LHCN-M2 (cell line): ENCODE measurements around the gene FTCD. TPM values are rescaled to one million over a fixed set of nuclear protein-coding genes. Genes with fewer than 3 reads are reported as not detected.
A peak's percentile ranks its signal among the peaks of the same experiment; 100 is the strongest.
"Not testable (repeated sequence)": the region's sequence is repeated elsewhere in the genome, so short reads cannot be mapped to it uniquely, and the experiment has no call there.

Source experiments
- DNase-seq: peaks from one replicate; pipeline ENCODE4 v3.0.0-alpha.2; 2012; ENCODE audit warnings: low read depth
- total RNA-seq: library from RNA; depleted of rRNA; stranded (reverse); fragments of >200 nt; gene quantifications from 2 replicates; pipeline ENCODE4 v1.2.3, GENCODE V29; 2014

The FTCD gene
- total RNA-seq, 1 experiment from 2014 or later = not detected

DNA sequence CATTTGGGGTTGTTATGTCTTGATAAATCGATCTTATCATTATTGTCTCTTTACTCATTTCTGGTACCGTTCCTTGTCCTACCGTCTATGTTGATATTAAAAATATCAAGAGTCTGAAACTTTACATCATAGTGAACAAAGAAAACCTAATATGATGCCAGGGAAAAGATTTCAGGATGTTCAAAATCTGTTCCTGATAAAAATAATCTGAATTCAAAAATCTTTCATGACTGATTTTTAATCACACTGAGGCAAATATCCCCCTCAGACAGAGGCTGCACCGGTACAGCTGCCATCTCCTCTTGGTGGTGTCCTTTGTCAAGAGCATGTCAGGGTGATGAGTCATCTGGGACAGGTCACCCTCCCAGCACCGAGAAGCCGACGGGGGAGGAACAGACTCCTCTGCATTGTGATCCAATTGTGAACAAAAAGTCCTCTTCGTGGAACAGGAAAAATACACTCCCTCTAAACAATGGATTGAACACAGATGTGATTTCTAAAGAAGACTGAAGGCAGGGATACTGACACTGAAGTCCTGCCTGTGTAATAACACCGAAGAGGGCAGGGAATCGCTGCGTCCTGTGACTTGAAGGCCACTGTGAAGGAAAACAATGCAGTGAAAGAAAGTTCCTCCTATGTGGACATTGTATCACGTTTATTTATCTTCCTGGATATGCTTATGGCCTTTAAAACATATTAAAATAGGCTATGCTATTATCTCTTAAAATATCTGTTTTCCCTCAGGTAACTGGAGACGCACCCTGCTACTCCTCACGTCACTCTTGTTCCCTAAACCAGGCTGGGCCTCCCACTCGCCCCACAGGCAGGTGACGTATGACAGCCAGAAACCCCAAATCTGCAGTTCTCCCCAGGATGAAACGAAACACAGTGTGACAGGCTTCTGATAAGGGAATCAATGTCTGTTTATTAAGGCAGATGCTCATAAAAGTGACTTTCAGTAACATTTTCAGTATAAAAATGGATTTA is 33.1 kb upstream of the FTCD start:
- DNase-seq = peak; percentile 76

DNA sequence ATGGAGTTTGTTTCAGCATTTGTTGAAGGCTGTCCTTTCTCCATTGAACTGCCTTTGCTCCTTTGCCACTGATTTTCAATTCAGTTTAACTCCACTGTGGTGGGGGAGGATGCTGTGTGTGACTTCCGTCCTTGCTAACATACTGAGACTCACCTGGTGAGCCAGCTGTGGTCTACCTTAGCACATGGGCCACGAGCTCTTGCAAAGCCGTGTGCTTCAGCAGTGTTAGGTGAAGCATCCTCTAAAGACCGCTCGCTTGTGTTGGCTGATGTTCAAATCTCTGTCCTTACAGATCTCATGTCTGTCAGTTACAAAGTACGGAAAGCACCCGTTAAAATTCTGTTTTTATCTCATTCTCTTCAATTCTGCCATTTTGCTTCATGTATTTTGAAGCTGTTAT is 32.4 kb upstream of the FTCD start:
- DNase-seq = no peak

DNA sequence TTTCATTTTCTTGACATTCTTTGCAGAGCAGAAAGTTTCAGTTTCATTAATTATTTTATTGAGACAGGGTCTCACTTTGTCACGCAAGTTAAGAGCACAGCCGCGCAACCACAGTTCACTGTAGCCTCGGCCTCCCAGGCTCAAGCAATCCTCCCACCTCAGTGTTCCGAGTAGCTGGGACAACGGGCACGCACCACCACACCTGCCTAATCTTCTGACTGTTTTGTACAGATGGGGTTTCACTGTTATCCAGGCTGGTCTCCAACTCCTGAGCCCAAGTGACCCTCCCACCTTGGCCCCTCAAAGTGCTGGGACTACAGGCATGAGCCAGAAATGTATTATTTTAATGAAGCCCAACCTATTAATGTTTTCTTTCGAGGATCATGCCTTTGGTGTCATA is 31.9 kb upstream of the FTCD start:
- DNase-seq = no peak

DNA sequence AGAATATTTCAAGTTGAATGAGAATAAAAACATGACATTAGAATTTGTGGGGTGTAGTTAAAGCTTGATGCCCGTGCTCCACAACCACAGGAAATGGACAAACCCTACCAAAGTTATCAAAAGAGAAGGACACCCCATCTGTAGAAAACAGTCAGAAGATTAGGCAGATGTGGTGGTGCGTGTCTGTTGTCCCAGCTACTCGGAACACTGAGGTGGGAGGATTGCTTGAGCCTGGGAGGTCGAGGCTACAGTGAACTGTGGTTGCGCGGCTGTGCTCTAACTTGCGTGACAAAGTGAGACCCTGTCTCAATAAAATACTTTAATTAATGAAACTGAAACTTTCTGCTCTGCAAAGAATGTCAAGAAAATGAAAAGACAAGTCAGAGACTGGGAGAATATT is 30.3 kb upstream of the FTCD start:
- DNase-seq = no peak

DNA sequence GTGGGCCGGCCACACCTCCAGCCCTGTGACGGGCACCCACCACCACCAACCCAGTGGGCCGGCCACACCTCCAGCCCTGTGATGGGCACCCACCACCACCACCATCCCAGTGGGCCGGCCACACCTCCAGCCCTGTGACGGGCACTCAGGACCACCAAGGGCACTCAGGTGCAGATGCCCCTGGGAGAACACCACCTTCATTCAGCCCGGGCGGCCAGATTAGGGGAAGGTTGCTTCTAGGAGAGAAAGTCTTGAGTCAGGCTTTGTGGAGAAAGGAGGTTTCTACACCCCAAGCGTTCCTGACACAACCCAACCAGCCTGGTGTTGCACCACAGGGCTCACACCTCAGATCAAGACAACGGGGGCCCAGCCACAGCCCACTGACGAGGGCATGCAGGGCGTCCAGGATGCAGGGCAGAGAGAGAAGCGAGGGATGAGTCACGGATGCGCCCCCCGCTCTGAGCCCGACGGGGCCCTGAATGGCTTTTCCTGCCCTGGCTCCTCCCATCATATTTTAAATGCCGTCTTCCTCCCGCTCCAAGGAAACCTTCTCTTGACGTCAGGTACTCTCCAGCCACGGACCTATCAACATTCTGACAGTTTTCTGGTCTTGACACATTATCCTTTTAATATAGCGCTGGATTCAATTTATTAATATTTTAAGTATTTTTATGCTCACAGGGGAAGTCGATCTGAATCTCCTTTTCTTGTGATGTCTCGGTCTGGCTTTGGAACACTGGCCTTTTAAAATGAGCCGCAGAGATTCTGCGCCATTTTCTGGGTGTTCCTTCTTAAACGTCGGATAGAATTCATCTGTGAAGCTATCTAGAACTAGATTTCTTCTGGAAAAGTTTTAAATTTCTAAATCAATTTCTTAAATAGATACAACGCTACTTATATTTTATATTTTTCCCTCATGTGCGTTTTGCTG is 29.5 kb upstream of the FTCD start:
- DNase-seq = peak; percentile 72

DNA sequence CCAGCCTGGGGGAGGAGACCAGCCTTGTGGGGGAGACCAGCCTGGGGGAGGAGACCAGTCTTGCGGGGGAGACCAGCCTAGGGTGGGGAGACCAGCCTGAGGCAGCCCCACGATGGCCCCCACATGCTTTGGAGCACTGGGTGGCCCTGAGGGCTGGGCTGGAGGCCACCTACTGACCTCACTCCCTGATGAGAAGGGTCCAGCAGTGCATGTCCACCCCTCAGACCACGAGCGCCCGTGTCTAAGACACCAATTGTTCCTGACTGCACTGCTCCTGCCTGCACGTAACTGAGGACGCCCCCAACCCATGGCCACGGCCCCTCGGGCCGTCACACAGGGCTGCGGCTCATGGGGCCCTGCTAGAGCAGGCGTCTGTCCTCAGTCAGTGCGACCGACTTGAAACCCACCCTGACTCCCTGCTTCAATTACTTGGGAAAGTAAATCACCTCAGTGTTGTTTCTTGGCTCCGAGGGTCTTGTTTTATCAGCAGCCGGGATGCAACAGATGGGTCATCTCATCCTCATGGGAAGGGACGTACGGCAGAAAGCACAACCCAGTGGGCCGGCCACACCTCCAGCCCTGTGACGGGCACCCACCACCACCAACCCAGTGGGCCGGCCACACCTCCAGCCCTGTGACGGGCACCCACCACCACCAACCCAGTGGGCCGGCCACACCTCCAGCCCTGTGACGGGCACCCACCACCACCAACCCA is 28.7 kb upstream of the FTCD start, which contains the start of gene SPATC1L:
TSS of gene SPATC1L (minus strand) at position 550 of the 715 bp plus-strand sequence. CDS start 1,643 bp downstream, outside the sequence.
- DNase-seq = peak; percentile 67

DNA sequence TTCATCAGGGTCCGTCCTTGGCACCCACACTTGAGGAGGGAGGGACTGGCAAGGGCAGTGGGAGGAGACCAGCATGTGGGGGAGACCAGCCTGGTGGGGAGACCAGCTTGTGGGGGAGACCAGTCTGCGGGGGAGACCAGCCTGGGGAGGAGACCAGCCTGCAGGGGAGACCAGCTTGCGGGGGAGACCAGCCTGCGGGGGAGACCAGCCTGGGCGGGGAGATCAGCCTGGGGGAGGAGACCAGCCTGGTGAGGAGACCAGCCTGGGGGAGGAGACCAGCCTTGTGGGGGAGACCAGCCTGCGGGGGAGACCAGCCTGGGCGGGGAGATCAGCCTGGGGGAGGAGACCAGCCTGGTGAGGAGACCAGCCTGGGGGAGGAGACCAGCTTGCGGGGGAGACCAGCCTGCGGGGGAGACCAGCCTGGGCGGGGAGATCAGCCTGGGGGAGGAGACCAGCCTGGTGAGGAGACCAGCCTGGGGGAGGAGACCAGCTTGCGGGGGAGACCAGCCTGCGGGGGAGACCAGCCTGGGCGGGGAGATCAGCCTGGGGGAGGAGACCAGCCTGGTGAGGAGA is 28.0 kb upstream of the FTCD start:
- DNase-seq = not testable (repeated sequence)

DNA sequence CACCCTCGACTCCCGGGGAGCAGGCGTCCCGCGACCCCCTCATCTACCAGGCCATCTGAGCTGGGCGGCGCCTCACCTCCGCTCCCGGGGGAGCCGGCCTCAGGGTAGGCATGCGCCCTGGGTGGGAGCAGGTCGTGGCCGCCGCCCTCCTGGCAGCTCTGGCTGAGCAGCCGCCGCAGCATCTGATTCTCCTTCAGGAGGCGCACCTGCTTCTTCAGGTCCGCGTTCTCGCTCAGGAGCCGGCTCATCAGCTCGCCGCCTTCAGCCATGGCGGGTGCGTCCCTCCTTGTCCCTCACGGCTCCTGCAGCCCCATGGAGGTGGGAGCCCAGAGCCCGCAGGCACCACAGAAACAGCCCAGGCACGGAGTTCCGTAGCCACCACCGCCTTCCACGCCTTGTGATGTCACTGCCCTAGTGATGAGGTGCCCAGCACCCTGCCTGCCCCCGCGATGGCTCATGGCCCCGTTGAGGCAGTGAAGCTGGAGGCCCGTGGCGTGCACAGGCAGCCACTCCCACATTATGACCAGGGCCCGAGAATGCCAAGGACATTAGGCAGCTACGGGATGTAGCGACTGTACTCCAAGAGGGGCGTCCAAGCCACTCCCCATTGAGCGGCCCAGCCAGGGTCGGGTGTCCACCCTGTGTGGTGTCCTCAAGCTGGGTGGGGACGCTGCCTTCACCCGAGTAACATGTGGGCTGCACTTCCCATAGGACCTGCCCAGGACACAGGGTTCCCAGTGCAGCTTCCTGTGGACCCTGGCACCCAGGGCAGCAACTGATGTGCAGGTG is 27.4 kb upstream of the FTCD start:
- DNase-seq = no peak

DNA sequence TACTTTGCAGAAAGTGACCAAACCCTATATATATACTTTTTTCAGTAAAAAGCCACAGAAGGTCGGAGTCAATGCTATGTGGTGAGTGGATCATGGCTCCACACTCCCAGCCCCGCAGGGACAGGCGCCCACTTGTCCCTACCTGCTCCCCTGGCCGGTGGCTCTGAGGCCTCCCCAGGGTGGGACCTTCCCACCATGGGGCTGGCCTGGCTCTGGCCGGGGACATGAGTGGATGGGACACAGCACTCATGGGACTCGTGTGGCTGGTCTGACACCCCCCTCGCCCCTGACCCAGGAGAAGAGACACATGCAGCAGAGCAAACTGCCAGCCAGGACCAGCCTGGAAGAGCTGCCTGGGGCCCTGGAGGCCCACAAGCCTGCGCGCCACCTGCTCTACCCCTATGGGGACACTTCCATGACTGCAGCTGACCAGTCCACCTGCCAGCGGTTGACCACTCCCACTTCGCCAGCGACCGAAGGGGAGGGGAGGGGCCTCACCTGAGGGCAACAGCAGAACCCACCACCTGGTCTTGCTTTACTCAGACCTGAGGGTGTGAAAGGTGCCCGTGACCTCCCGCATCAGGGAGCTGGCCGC is 26.7 kb upstream of the FTCD start:
- no peak for DNase-seq

DNA sequence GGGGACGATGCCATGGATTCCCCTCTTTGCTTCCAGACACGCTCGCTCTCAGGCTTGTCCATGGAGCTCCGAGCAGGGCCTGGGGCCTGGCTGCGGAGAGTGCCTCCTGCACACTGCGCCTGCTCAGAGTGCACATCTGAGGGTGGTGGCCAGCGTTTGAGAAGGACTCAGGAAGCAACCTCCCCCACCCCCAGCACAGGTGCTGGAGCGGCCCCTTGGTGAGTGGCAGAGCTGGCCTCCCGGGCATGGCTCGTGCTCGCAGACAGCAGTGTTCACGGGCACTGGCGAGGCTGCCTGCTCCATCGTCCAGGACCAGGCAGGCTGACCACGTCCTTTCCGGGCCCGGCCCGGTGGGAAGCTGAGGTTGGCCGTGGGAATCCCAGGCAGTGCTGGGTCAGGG is 26.1 kb upstream of the FTCD start:
- no peak for DNase-seq

DNA sequence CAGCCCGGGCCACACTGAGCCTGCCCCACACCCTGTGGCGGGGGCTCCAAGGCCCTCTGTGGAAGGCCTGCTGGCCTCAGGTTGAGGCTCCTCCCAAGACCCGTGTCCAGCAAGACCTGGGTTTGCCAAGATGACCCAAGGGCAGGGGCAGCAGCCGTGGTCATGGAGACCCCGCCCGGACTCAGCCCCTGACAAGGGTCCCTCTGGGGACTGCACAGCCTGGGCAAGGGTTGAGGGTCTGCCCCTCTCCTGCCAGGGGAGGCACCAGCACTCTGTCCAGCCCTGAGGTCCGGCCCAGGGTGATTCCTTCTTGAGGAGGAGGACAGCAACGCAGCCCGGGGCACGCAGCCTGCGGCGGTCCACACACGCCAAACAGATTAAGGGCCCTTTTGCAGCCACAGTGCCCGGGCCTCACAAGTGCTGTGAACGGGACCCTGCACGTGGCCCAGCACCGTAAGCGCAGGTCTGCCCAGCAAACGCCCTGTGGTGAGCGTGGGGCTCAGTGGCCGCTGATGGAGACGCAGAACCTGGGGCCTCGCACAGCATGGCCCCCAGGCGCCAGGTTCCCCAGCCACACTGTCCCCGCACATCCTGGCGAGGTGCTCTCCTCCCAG is 25.5 kb upstream of the FTCD start:
- no peak for DNase-seq

DNA sequence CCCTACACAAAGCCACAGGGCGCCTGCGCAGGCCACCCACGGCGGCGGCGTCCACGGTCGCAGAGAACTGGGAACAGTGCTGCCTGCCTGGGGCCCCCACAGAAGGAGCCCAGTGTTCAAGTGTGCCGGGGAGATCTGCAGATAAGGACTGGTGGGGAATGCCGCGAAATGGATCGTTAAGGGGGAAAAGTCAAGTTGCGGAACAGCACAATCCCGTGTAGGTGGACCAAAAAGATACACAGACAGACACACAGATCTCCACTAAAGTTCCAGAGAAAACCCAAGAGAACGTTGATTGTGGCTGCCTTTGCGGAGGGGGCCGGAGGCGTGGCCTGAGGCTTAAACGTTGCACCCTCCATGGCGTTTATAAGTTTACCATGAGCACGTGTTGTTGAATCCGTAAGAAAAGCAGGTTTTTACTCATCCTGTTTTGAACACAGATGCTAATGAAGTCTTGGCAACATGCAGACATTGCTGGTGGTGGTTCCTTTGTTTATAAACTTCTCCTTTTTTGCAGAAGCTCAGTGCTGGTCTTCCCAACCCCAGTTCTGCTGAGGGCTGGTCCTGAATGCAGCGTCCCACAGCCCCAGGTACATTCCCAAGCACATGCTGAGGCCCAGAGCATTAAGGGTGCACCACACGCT is 24.8 kb upstream of the FTCD start:
- no peak for DNase-seq

DNA sequence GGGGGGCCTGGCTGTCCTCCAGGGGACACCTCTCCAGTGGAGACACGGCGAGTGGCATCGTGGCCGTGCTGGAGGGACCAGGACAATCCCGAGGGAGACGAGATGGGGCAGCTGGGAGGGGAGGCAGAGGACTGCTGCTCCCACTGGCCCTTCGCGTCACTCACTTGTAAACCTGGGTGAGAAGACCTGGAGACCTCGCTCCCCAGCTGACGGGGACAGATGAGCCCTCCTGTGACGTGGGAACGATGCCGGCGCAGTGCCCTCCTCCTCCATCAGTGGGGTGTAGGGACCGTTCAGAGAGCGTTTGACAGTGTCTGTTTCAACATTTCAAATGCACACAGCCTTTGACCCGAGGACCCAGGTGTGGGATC is 24.3 kb upstream of the FTCD start:
- DNase-seq = no peak

DNA sequence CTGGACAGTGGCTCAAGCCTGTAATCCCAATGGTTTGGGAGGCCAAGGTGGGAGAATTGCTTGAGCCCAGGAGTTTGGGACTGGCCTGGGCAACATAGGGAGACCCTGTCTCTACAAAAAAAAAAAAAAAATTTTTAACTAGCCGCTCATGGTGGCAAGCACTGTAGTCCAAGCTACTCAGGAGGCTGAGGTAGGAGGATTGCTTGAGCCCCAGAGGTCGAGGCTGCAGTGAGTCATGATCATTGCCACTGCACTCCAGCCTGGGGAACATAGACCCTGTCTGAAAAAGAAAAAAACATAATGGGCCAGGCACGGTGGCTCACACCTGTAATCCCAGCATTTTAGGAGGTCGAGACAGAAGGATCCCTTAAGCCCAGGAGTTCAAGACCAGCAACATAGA is 23.6 kb upstream of the FTCD start:
- DNase-seq = no peak

DNA sequence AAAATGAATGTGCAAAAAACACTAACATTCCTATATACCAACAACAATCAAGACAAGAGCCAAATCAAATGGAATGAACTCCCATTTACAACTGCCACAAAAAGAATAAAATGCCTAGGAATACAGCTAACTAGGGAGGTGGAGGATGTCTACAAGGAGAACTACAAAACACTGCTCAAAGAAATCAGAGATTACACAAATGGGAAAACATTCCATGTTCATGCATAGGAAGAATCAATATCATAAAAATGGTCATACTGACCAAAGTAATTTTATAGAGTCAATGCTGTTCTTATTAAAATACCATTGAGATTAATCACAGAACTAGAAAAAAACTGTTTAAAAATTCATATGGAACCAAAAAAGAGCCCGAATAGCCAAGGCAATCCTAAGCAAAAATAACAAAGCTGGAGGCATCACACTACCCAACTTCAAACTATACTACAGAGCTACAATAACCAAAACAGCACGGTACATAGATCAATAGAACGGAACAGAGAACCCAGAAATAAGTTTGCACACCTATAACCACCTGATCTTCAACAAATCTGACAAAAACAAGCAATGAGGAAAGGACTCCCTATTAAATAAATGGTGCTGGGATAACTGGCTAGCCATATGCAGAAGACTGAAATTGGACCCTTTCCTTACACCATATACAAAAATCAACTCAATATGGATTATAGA is 21.2 kb upstream of the FTCD start:
- not testable (repeated sequence) for DNase-seq

DNA sequence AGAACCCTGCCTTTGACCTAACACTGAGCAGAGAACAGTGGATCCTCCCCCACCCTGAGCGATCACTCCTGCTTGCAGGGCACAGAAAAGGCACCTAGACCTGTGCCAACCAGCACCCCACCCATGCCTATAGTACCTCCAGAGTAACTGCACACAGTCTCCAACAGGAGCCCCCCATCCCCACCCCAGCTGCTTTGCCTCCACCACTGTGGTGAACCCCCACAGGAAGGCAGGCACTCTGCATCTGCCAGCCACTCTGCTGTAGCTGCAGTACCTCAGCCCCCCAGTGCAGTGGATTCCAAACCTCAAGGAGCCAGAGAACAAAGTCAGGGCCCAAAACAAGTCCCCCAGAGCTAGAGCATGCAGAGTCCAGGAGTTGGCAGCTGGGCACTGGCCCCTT is 18.2 kb upstream of the FTCD start:
- no peak for DNase-seq

DNA sequence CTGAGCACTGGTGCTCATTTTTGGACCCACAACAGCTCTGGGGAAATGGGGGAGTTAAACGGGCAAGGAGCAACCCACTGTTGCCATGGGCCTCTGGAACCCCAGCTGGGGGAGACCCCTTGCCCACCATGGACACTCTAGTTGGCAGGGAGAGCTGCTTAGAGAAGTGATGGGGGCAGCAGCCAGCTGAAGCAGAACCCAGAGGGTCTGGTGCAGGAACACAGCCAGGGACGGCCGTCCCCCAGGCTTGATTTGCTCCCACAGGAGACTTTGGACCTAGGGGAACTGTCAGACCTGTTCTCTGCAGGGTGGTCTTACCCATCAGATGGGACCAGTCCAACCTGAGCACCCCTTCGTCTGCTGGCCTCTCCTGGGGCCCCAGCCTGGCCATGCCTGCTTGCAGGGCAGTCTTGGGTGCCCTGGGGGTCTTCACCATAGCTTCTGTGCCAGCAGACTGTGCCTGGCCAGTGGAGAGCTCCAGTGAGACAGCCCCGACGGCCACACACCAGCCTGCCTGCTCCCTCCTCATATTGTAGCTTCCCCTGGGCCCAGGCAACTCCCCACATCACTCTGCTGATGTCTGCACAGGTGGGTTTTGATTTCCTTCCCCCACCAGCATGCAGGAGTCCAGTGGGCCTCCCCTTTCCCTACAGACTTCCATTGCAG is 17.6 kb upstream of the FTCD start:
- no peak for DNase-seq
